Embryonic facial prominence (tissue), 1 donor: ENCODE data around the gene RBM47.
"Not testable (repeated sequence)": the region's sequence is repeated elsewhere in the genome, so short reads cannot be mapped to it uniquely, and the experiment has no call there.

Source experiments
- DNase-seq: peaks from one replicate; pipeline ENCODE4 v3.0.0-alpha.2; 2016; ENCODE audit errors: extremely low spot score

The RBM47 gene

GRCh38 chr4:40562208-40562607 is 67.5 kb downstream of the RBM47 start:
- DNase-seq: no peak

- DNase-seq: not testable (repeated sequence)
These were observed 68.0 kb downstream of the RBM47 start for GRCh38 chr4:40561543-40562177.

- DNase-seq: no peak
These were observed 69.8 kb downstream of the RBM47 start for GRCh38 chr4:40559585-40560465.

- no peak for DNase-seq
These were observed 71.9 kb downstream of the RBM47 start for GRCh38 chr4:40557736-40558135.

- no peak for DNase-seq
These were observed 74.3 kb downstream of the RBM47 start for GRCh38 chr4:40555176-40555900.

GRCh38 chr4:40554641-40555040 is 75.0 kb downstream of the RBM47 start:
- DNase-seq: not testable (repeated sequence)

- DNase-seq: no peak
These were observed 75.7 kb downstream of the RBM47 start for GRCh38 chr4:40553995-40554394.

- no peak for DNase-seq
These were observed 77.1 kb downstream of the RBM47 start for GRCh38 chr4:40552536-40552935.

- not testable (repeated sequence) for DNase-seq
These were observed 78.0 kb downstream of the RBM47 start for GRCh38 chr4:40551568-40552136.

- DNase-seq: no peak
These were observed 78.7 kb downstream of the RBM47 start for GRCh38 chr4:40550948-40551462.

- DNase-seq: no peak
These were observed 79.5 kb downstream of the RBM47 start for GRCh38 chr4:40550196-40550595.

- DNase-seq: no peak
These were observed 81.4 kb downstream of the RBM47 start for GRCh38 chr4:40548256-40548655.

- no peak for DNase-seq
These were observed 81.9 kb downstream of the RBM47 start for GRCh38 chr4:40547789-40548132.

GRCh38 chr4:40546969-40547788 is 82.5 kb downstream of the RBM47 start:
- DNase-seq: no peak

GRCh38 chr4:40546506-40546905 is 83.2 kb downstream of the RBM47 start:
- no peak for DNase-seq

GRCh38 chr4:40545487-40545886 is 84.2 kb downstream of the RBM47 start:
- DNase-seq: not testable (repeated sequence)

- DNase-seq: no peak
These were observed 85.4 kb downstream of the RBM47 start for GRCh38 chr4:40544221-40544620.

GRCh38 chr4:40540800-40541199 is 88.9 kb downstream of the RBM47 start:
- no peak for DNase-seq

- DNase-seq: no peak
These were observed 93.6 kb downstream of the RBM47 start for GRCh38 chr4:40536032-40536431.

GRCh38 chr4:40531636-40532023 is 98.0 kb downstream of the RBM47 start:
- DNase-seq: no peak

GRCh38 chr4:40530961-40531635 is 98.6 kb downstream of the RBM47 start:
- DNase-seq: no peak
